ENCODE measurements around the gene LRRC25. TPM values are rescaled to one million over a fixed set of nuclear protein-coding genes. Genes with fewer than 3 reads are reported as not detected.

The LRRC25 gene
- total RNA-seq (1 to 10 TPM; 1.8 to 9.2 (median 2.4) TPM), polyA plus RNA-seq (1 to 10 TPM; 1.4 to 3.2 TPM)
- long read RNA-seq, donor 1, transcript LRRC25-201 (2 exons, 2,415 nt), result major isoform, 13 of 18 reads
- long read RNA-seq, donor 1, transcript LRRC25-202 (3 exons, 1,924 nt), result minor isoform, 5 of 18 reads
- long read RNA-seq, donor 1, partial matches to known transcripts, result 0 of 18 reads
- long read RNA-seq, donor 1, other reads (novel, unspliced or antisense), result 0 of 18 reads
- long read RNA-seq, donor 2, result 0 reads
- long read RNA-seq, donor 3, transcript LRRC25-202 (3 exons, 1,924 nt), result minor isoform, 7 of 27 reads
- long read RNA-seq, donor 3, transcript LRRC25-201 (2 exons, 2,415 nt), result major isoform, 16 of 27 reads
- long read RNA-seq, donor 3, partial matches to known transcripts, result 1 of 27 reads
- long read RNA-seq, donor 3, other reads (novel, unspliced or antisense), result 3 of 27 reads

GRCh38 chr19:18397242-18398202 lies at the start of gene LRRC25:
TSS of gene LRRC25 (minus strand) at chr19:18397622. CDS start at chr19:18396963, 659 bp downstream.
- Histone ChIP-seq H3K4me3 (no peak within 1 kb of the TSS), H3K9me3 (no peaks in the 10 kb centered on the region), H3K36me3 (no peaks in the 10 kb centered on the region), H3K27ac (peak within 1 kb of the TSS in 1 of 2 donors; percentile 5), H3K27me3 (no peaks in the 10 kb centered on the region), H3K4me1 (ENCODE audit: insufficient read depth) (peaks cover 18% of the 10 kb centered on the region)
- intact Hi-C loops (cut with DNase I), result no loop called here
- TF ChIP-seq EP300 (IDR thresholded peaks at IDR 0.05) (no peak), POLR2A (IDR thresholded peaks at IDR 0.05) (no peak), CTCF (IDR thresholded peaks at IDR 0.05) (no peak)
- DNase-seq, result peak; percentile 47 to 76 (median 57)
- WGBS, 3 donors, result 6 to 11% (median 9%) methylated on average over 30 to 33 of the region's 33 CpGs

- H3K4me3 ChIP-seq, result no peak overlapping the region
- H3K27me3 ChIP-seq, result no peaks in the 10 kb centered on the region
- no peak for DNase-seq
- peaks cover 2% of the 10 kb centered on the region for H3K4me1 ChIP-seq (ENCODE audit: insufficient read depth)
- H3K36me3 ChIP-seq, result no peaks in the 10 kb centered on the region
- 84 to 94% (median 92%) methylated on average over 12 of the region's 12 CpGs for WGBS, 3 donors
- intact Hi-C loops (cut with DNase I), result no loop called here
- no peak overlapping the region for H3K27ac ChIP-seq
- TF ChIP-seq EP300 (IDR thresholded peaks at IDR 0.05), result no peak
- TF ChIP-seq POLR2A (IDR thresholded peaks at IDR 0.05), result no peak
- TF ChIP-seq CTCF (IDR thresholded peaks at IDR 0.05), result no peak
- H3K9me3 ChIP-seq, result no peaks in the 10 kb centered on the region
Observed at GRCh38 chr19:18446811-18447359, 49.5 kb upstream of the LRRC25 start.

GRCh38 chr19:18446145-18446810 lies 48.9 kb upstream of the LRRC25 start:
- no peaks in the 10 kb centered on the region for H3K9me3 ChIP-seq
- H3K4me3 ChIP-seq, result no peak overlapping the region
- TF ChIP-seq CTCF (IDR thresholded peaks at IDR 0.05), result no peak
- no peak for TF ChIP-seq EP300 (IDR thresholded peaks at IDR 0.05)
- TF ChIP-seq POLR2A (IDR thresholded peaks at IDR 0.05), result no peak
- intact Hi-C loops (cut with DNase I), result no loop called here
- no peaks in the 10 kb centered on the region for H3K27me3 ChIP-seq
- H3K4me1 ChIP-seq (ENCODE audit: insufficient read depth), result peaks cover 2% of the 10 kb centered on the region
- WGBS, 3 donors, result 84 to 85% (median 85%) methylated on average over 34 of the region's 34 CpGs
- peak in 1 of 5 donors; percentile 40 for DNase-seq
- H3K36me3 ChIP-seq, result no peaks in the 10 kb centered on the region
- no peak overlapping the region for H3K27ac ChIP-seq
